Spleen (tissue), 11 donors: Measurements from ENCODE around the gene VSIG4. TPM values are rescaled to one million over a fixed set of nuclear protein-coding genes. Genes with fewer than 3 reads are reported as not detected.

Source experiments
- DNase-seq: peaks from one replicate; pipeline ENCODE4 v3.0.0-alpha.2; 2020
- H3K27ac ChIP-seq, 8 donors: fragments of 200-600 bp; sonication (generic) in 7 of 8; 1 replicate in 4 of 8; 2 replicates in 4 of 8; pipeline versions ENCODE4 v1.5.0 to v1.8.0; 2016 to 2021; ENCODE audit warnings: inconsistent platforms in 4 of 8, mild to moderate bottlenecking in 4 of 8, moderate library complexity in 1 of 8
- H3K27me3 ChIP-seq, 7 donors: fragments of 200-600 bp; sonication (generic) in 6 of 7; replicated peaks in 1 of 7; 1 replicate in 4 of 7; 2 replicates in 3 of 7; pipeline versions ENCODE4 v1.5.0 to v1.8.0; 2016 to 2021; ENCODE audit warnings: inconsistent platforms in 3 of 7, mild to moderate bottlenecking in 1 of 7
- H3K36me3 ChIP-seq, 6 donors: fragments of 200-600 bp; sonication (generic) in 5 of 6; 1 replicate in 4 of 6; 2 replicates in 2 of 6; pipeline versions ENCODE4 v1.5.0 to v1.8.0; 2016 to 2021; ENCODE audit warnings: inconsistent platforms in 2 of 6
- H3K4me1 ChIP-seq, 6 donors: fragments of 200-600 bp; sonication (generic) in 5 of 6; 1 replicate in 3 of 6; 2 replicates in 3 of 6; pipeline versions ENCODE4 v1.5.0 to v1.8.0; 2016 to 2021; ENCODE audit warnings: inconsistent platforms in 3 of 6
- H3K4me3 ChIP-seq, 8 donors: fragments of 200-600 bp; sonication (generic) in 7 of 8; 1 replicate in 4 of 8; 2 replicates in 4 of 8; pipeline versions ENCODE4 v1.5.0 to v1.8.0; 2016 to 2021; ENCODE audit warnings: inconsistent platforms in 4 of 8, mild to moderate bottlenecking in 4 of 8, moderate library complexity in 2 of 8
- H3K9me3 ChIP-seq, 8 donors: fragments of 200-600 bp; sonication (generic) in 7 of 8; 1 replicate in 4 of 8; 2 replicates in 4 of 8; pipeline versions ENCODE4 v1.5.0 to v1.8.0; 2016 to 2021; ENCODE audit warnings: inconsistent platforms in 4 of 8
- POLR2A ChIP-seq, 3 donors: fragments of 450-650 bp; IDR thresholded peaks; one replicate each; pipeline ENCODE4 v1.5.1; 2017; ENCODE audit warnings: antibody characterized with exemption in 3 of 3, mild to moderate bottlenecking in 1 of 3
- POLR2AphosphoS5 ChIP-seq, 3 donors: sonication (generic); formaldehyde crosslinking; IDR thresholded peaks; one replicate each; pipeline ENCODE4 v1.5.1; 2017; ENCODE audit warnings: antibody characterized with exemption in 3 of 3
- WGBS, 5 donors: extraction: QIAGEN DNeasy Blood & Tissue Kit in 3 of 5; methylation state at CpG; one replicate each; pipeline versions ENCODE4 v1.1.5 to v1.1.7; 2013 to 2018; 5-methylcytosine and 5-hydroxymethylcytosine counted together
- intact Hi-C: fragments of 100-400 bp; cut with DNase I; formaldehyde crosslinking; loops from one replicate; pipeline ENCODE4 v1.15.0; 2023; ENCODE audit warnings: low total_unique reads
- polyA plus RNA-seq, 3 donors: library from polyadenylated mRNA; stranded (reverse); fragments of 200-250 nt; gene quantifications; one replicate each; pipeline ENCODE4 v1.2.1, GENCODE V29; 2013
- total RNA-seq, 7 donors: library from RNA; depleted of rRNA in 3 of 7; stranded (reverse); fragments of >200 nt in 3 of 7; fragmentation: NEBNext Ultra II Directional in 4 of 7; extraction: Animal tissue kit (Norgen Biotek cat#: 25700) in 4 of 7; gene quantifications; one replicate each; pipeline versions ENCODE4 v1.1.0 to v1.2.1, GENCODE V29; 2016 to 2021
- TF ChIP-seq, protein P1 (sequence below), 11 experiments: fragments of 200-600 bp in 7 of 11; fragments of 450-650 bp in 4 of 11; sonication (generic) in 4 of 11; IDR thresholded peaks in 8 of 11; conservative IDR thresholded peaks in 3 of 11; 1 replicate in 7 of 11; 2 replicates in 4 of 11; pipeline versions ENCODE4 v1.4.0 to v1.8.0; 2016 to 2021; ENCODE audit warnings: antibody characterized with exemption in 11 of 11, inconsistent platforms in 4 of 11, mild to moderate bottlenecking in 1 of 11
- donor health status: healthy with polysubstance abuse.
- donor health status: DM: no; HTN: no; CAD: no; lungs with moderate emphysema.
- donor health status: DM: no; HTN: no; CAD: no.
- donor health status: Bipolar disorder and iron deficiency.
- donor health status: healthy.
- donor health status: DM: no; HTN: no; CAD: no.
- donor health status: DM: yes; HTN: yes; CAD: no.

Gene VSIG4
- total and polyA plus RNA-seq, 10 donors: 6.3 to 255 (median 49.7) TPM

- Histone ChIP-seq H3K9me3 (no peaks in the 10 kb centered on the region), H3K36me3 (no peaks in the 10 kb centered on the region), H3K4me3 (no peak overlapping the region), H3K27ac (no peak overlapping the region), H3K27me3 (no peaks in the 10 kb centered on the region), H3K4me1 (peaks cover 0 to under 1% (median 0%) of the 10 kb centered on the region in 6 donors)
- no peak for DNase-seq
- WGBS, 5 donors: 93 to 96% (median 94%) methylated on average over 1 of the region's 1 CpG
- intact Hi-C loops: no loop called here
- TF ChIP-seq, protein P1, sequence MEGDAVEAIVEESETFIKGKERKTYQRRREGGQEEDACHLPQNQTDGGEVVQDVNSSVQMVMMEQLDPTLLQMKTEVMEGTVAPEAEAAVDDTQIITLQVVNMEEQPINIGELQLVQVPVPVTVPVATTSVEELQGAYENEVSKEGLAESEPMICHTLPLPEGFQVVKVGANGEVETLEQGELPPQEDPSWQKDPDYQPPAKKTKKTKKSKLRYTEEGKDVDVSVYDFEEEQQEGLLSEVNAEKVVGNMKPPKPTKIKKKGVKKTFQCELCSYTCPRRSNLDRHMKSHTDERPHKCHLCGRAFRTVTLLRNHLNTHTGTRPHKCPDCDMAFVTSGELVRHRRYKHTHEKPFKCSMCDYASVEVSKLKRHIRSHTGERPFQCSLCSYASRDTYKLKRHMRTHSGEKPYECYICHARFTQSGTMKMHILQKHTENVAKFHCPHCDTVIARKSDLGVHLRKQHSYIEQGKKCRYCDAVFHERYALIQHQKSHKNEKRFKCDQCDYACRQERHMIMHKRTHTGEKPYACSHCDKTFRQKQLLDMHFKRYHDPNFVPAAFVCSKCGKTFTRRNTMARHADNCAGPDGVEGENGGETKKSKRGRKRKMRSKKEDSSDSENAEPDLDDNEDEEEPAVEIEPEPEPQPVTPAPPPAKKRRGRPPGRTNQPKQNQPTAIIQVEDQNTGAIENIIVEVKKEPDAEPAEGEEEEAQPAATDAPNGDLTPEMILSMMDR (IDR thresholded peaks at IDR 0.05 in 8 of 11, conservative IDR thresholded peaks at IDR 0.05 in 3 of 11): no peak
- TF ChIP-seq POLR2AphosphoS5 (IDR thresholded peaks at IDR 0.05): no peak
- no peak for TF ChIP-seq POLR2A (IDR thresholded peaks at IDR 0.05)
Observed at GRCh38 chrX:66036231-66036630, 3.6 kb downstream of the VSIG4 start.

- Histone ChIP-seq H3K27me3 (no peaks in the 10 kb centered on the region), H3K36me3 (no peaks in the 10 kb centered on the region), H3K9me3 (no peaks in the 10 kb centered on the region), H3K4me3 (no peak overlapping the region), H3K27ac (no peak overlapping the region), H3K4me1 (peaks cover 0 to 6% (median 0%) of the 10 kb centered on the region in 6 donors)
- DNase-seq: no peak
- intact Hi-C loops: no loop called here
- TF ChIP-seq, protein P1 (IDR thresholded peaks at IDR 0.05 in 8 of 11, conservative IDR thresholded peaks at IDR 0.05 in 3 of 11): no peak
- TF ChIP-seq POLR2A (IDR thresholded peaks at IDR 0.05): no peak
- no peak for TF ChIP-seq POLR2AphosphoS5 (IDR thresholded peaks at IDR 0.05)
Observed at GRCh38 chrX:66035667-66036066, 4.2 kb downstream of the VSIG4 start.

DNA sequence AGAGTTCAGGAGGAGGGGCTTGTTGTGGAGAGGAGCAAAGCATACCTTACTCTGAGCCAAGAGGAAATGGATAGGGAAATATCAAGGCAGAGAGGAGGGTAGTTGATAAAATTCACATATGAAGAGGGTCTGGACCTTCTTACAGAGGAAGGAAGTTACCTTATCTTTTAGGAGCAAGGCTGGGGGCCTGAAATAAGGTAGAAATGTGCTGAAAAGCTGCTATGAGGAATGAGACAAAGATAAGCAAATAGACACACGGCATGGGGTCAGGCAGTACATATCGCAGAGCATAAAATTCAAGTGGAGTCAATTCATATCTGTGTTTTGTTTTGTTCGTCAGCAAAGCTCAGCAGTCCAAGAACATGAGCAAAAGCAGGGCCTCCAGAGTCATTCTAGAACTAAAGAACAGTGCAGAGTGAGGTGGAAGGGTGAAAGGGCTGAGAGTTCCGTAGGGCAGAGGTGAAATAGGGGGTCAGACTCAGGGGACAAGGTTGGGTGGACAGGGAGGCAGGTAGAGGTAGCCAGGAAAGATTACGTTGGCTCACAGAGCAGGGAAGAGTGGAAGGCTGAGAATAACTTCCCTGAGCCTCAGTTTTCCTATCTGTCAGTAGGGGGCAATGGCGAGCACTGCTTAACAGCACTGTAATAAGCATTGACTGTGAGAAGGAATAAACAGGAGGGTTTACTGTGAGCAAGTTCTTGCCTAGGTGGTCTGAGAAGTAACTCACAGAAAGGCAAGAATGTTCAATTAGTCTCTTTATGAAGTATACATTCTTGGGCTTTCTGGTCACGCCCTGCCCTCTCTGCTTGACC is 9.2 kb downstream of the VSIG4 start:
- Histone ChIP-seq H3K4me1 (peaks cover 0 to 8% (median 0%) of the 10 kb centered on the region in 6 donors), H3K27ac (no peak overlapping the region), H3K27me3 (no peaks in the 10 kb centered on the region), H3K36me3 (no peaks in the 10 kb centered on the region), H3K4me3 (no peak overlapping the region), H3K9me3 (no peaks in the 10 kb centered on the region)
- WGBS, 5 donors: 32 to 57% (median 53%) methylated on average over 7 of the region's 7 CpGs
- intact Hi-C loops: no loop called here
- no peak for DNase-seq
- TF ChIP-seq, protein P1 (IDR thresholded peaks at IDR 0.05 in 8 of 11, conservative IDR thresholded peaks at IDR 0.05 in 3 of 11): peak in 10 of 11 experiments; percentile 34 to 72 (median 56)
- no peak for TF ChIP-seq POLR2A (IDR thresholded peaks at IDR 0.05)

DNA sequence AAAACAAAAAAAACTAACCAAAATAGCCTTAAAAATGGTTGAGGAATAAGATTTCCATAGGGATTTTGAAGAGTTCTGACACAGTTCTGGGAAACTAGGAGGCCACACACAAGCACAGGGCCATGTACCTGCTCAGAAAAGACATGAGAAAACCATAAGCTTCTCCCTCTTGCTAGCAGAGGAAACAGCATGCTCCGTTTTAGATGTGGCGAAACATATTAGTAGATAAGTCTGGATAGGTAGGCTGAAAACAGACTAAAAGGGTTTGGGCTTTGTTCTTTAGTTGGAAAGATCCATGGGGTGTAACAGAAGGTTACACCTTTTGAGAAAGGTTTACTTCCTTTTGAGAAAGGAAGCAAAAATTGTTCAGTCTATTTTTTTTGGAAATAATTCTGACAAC is 10.9 kb downstream of the VSIG4 start:
- H3K4me1 ChIP-seq: peaks cover 0 to 10% (median 0%) of the 10 kb centered on the region in 6 donors
- 64 to 89% (median 78%) methylated on average over 2 of the region's 2 CpGs for WGBS, 5 donors
- TF ChIP-seq POLR2A (IDR thresholded peaks at IDR 0.05) (no peak), POLR2AphosphoS5 (IDR thresholded peaks at IDR 0.05) (no peak)
- TF ChIP-seq, protein P1 (IDR thresholded peaks at IDR 0.05 in 8 of 11, conservative IDR thresholded peaks at IDR 0.05 in 3 of 11): no peak

More for the DNA sequence above, 10.9 kb downstream of the VSIG4 start:
- H3K27me3 ChIP-seq: no peaks in the 10 kb centered on the region
- H3K9me3 ChIP-seq: no peaks in the 10 kb centered on the region
- no peaks in the 10 kb centered on the region for H3K36me3 ChIP-seq
- no peak for DNase-seq
- intact Hi-C loops: no loop called here
- no peak overlapping the region for H3K27ac ChIP-seq
- no peak overlapping the region for H3K4me3 ChIP-seq
